ENCODE results near the gene CDKAL1.

CDKAL1 gene

DNA sequence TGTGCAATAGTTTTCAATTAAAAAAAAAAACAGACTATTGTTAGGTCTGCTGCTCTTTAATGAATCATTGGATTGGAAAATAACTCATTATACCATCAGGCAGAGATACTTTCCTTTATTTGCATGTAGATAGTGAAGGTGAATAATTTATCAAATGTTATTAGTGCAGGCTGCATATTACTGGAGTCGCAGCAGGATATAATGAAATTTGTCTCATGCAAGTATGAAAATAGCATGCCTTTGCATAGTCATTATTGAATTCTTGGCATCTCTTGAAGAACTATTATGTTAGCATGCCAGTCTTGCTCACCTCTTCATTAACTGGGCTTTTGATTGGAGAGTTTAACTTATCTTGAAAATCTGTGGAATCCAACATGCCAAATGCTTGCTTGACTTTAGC, 241.7 kb downstream of the CDKAL1 start:
- Histone ChIP-seq H3K27ac (ENCODE audit: insufficient read depth in 1 of 2, low read depth in 1 of 2, low read length in 2 of 2, poor library complexity in 1 of 2, severe bottlenecking in 2 of 2) (no peak overlapping the region), H3K36me3 (ENCODE audit: control insufficient read depth in 4 of 4, insufficient read depth in 4 of 4, low read length in 3 of 4) (peaks cover 0 to 2% (median 0%) of the 10 kb centered on the region in 4 experiments), H3K4me1 (ENCODE audit: control extremely low read depth in 1 of 4, control insufficient read depth in 4 of 4, insufficient read depth in 4 of 4, low read length in 3 of 4) (peaks cover 5 to 16% (median 10%) of the 10 kb centered on the region in 4 experiments), H3K27me3 (replicated peaks in 2 of 5; ENCODE audit: control insufficient read depth in 4 of 5, insufficient read depth in 5 of 5, low read length in 4 of 5) (no peaks in the 10 kb centered on the region), H3K9me3 (ENCODE audit: control extremely low read depth in 1 of 5, control insufficient read depth in 4 of 5, insufficient read depth in 2 of 5, low read depth in 1 of 5, low read length in 4 of 5) (no peaks in the 10 kb centered on the region), H3K4me3 (ENCODE audit: control insufficient read depth in 1 of 7, extremely low read depth in 1 of 7, insufficient read depth in 4 of 7, low read depth in 2 of 7, low read length in 6 of 7) (no peak overlapping the region)
- CTCF ChIA-PET, result no interaction called here
- POLR2A ChIA-PET, result no interaction called here
- DNase-seq, result no peak
- WGBS (ENCODE audit: insufficient coverage), result 100% methylated on average over 1 of the region's 1 CpG

DNA sequence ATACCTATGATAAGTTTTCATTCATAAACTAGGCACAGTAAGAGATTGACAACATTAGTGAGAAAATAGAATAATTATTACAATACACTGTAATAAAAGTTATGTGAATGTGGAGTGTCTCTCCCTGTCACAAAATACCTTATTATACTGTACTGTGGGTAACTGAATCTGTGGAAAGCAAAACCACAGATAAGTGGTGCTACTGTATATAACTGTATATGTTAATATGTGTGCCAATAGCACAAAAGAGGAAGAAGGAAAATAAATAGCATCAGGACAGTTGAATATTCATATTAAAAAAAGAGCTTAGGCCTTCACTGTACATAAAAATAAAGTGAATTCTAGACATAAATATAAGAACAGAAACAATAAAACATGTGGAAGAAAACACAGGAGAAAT, 243.5 kb downstream of the CDKAL1 start:
- H3K36me3 ChIP-seq (ENCODE audit: control insufficient read depth in 4 of 4, insufficient read depth in 4 of 4, low read length in 3 of 4), result peaks cover 0 to 10% (median 0%) of the 10 kb centered on the region in 4 experiments
- H3K9me3 ChIP-seq (ENCODE audit: control extremely low read depth in 1 of 5, control insufficient read depth in 4 of 5, insufficient read depth in 2 of 5, low read depth in 1 of 5, low read length in 4 of 5), result no peaks in the 10 kb centered on the region
- H3K4me3 ChIP-seq (ENCODE audit: control insufficient read depth in 1 of 7, extremely low read depth in 1 of 7, insufficient read depth in 4 of 7, low read depth in 2 of 7, low read length in 6 of 7), result no peak overlapping the region
- no peak overlapping the region for H3K27ac ChIP-seq (ENCODE audit: insufficient read depth in 1 of 2, low read depth in 1 of 2, low read length in 2 of 2, poor library complexity in 1 of 2, severe bottlenecking in 2 of 2)
- ChIA-PET POLR2A (interaction anchor here (0.7 kb wide), 1 partner anchor 1902 kb away, joined by 3 read pairs; no protein-coding TSS in a partner anchor), CTCF (interaction anchor here (1.6 kb wide), 1 partner anchor 16 kb away, joined by 3 read pairs; no protein-coding TSS in a partner anchor)
- peaks cover 0 to 4% (median 3%) of the 10 kb centered on the region in 4 experiments for H3K4me1 ChIP-seq (ENCODE audit: control extremely low read depth in 1 of 4, control insufficient read depth in 4 of 4, insufficient read depth in 4 of 4, low read length in 3 of 4)
- H3K27me3 ChIP-seq (replicated peaks in 2 of 5; ENCODE audit: control insufficient read depth in 4 of 5, insufficient read depth in 5 of 5, low read length in 4 of 5), result no peaks in the 10 kb centered on the region
- peak in 2 of 3 donors; percentile 37 to 59 for DNase-seq

DNA sequence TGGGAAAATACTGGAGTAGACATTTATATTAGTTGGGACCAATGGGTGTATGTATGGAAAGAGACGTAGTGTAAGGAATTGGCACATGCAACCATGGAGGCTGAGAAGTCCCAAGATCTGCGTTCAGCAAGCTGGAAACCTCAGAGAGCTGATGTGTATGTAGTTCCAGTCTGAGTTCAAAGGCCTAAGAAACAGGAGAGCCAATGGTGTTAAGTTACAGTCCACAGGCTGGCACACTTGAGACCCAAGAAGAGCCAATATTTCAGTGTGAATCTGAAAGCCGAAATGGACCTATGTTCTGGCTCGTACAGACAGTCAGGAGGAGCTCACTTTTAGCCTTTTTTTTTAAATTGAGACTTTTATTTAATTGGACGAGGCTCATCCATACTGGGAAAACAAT, 244.2 kb downstream of the CDKAL1 start:
- Histone ChIP-seq H3K36me3 (ENCODE audit: control insufficient read depth in 4 of 4, insufficient read depth in 4 of 4, low read length in 3 of 4) (peaks cover 0 to 12% (median 3%) of the 10 kb centered on the region in 4 experiments), H3K27me3 (replicated peaks in 2 of 5; ENCODE audit: control insufficient read depth in 4 of 5, insufficient read depth in 5 of 5, low read length in 4 of 5) (no peaks in the 10 kb centered on the region), H3K27ac (ENCODE audit: insufficient read depth in 1 of 2, low read depth in 1 of 2, low read length in 2 of 2, poor library complexity in 1 of 2, severe bottlenecking in 2 of 2) (no peak overlapping the region), H3K9me3 (ENCODE audit: control extremely low read depth in 1 of 5, control insufficient read depth in 4 of 5, insufficient read depth in 2 of 5, low read depth in 1 of 5, low read length in 4 of 5) (no peaks in the 10 kb centered on the region), H3K4me1 (ENCODE audit: control extremely low read depth in 1 of 4, control insufficient read depth in 4 of 4, insufficient read depth in 4 of 4, low read length in 3 of 4) (peaks cover 0 to 4% (median 3%) of the 10 kb centered on the region in 4 experiments), H3K4me3 (ENCODE audit: control insufficient read depth in 1 of 7, extremely low read depth in 1 of 7, insufficient read depth in 4 of 7, low read depth in 2 of 7, low read length in 6 of 7) (no peak overlapping the region)
- ChIA-PET CTCF (interaction anchor here (1.6 kb wide), 1 partner anchor 17 kb away, joined by 3 read pairs; no protein-coding TSS in a partner anchor), POLR2A (no interaction called here)
- no peak for DNase-seq
- 100% methylated on average over 4 of the region's 5 CpGs for WGBS (ENCODE audit: insufficient coverage)

DNA sequence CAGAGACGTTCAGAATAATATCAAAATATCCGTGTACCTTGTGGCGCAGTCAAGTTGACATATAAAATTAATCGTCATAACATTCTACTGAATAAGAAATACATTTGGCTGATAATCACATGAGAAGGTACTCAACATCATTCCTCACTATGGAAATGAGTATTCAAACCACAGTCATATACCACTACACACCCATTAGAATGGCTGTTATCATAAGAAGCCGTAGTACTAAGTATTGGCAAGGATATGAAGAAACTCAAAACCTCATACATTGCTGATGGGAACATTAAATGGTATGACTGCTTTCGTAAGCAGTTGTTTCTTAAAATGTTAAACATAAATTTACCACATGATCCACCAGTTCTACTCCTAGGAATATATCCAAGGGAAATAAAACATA, 244.7 kb downstream of the CDKAL1 start:
- Histone ChIP-seq H3K27me3 (replicated peaks in 2 of 5; ENCODE audit: control insufficient read depth in 4 of 5, insufficient read depth in 5 of 5, low read length in 4 of 5) (no peaks in the 10 kb centered on the region), H3K27ac (ENCODE audit: insufficient read depth in 1 of 2, low read depth in 1 of 2, low read length in 2 of 2, poor library complexity in 1 of 2, severe bottlenecking in 2 of 2) (no peak overlapping the region), H3K4me1 (ENCODE audit: control extremely low read depth in 1 of 4, control insufficient read depth in 4 of 4, insufficient read depth in 4 of 4, low read length in 3 of 4) (peaks cover 0 to 4% (median 3%) of the 10 kb centered on the region in 4 experiments), H3K9me3 (ENCODE audit: control extremely low read depth in 1 of 5, control insufficient read depth in 4 of 5, insufficient read depth in 2 of 5, low read depth in 1 of 5, low read length in 4 of 5) (no peaks in the 10 kb centered on the region), H3K4me3 (ENCODE audit: control insufficient read depth in 1 of 7, extremely low read depth in 1 of 7, insufficient read depth in 4 of 7, low read depth in 2 of 7, low read length in 6 of 7) (no peak overlapping the region), H3K36me3 (ENCODE audit: control insufficient read depth in 4 of 4, insufficient read depth in 4 of 4, low read length in 3 of 4) (peaks cover 0 to 12% (median 6%) of the 10 kb centered on the region in 4 experiments)
- no peak for DNase-seq
- ChIA-PET CTCF (no interaction called here), POLR2A (no interaction called here)
- 86% methylated on average over 1 of the region's 6 CpGs for WGBS (ENCODE audit: insufficient coverage)

- ChIA-PET CTCF (interaction anchor here (1.0 kb wide), 1 partner anchor 16 kb away, joined by 4 read pairs; no protein-coding TSS in a partner anchor), POLR2A (no interaction called here)
- H3K9me3 ChIP-seq (ENCODE audit: control extremely low read depth in 1 of 5, control insufficient read depth in 4 of 5, insufficient read depth in 2 of 5, low read depth in 1 of 5, low read length in 4 of 5), result no peaks in the 10 kb centered on the region
- no peak overlapping the region for H3K4me3 ChIP-seq (ENCODE audit: control insufficient read depth in 1 of 7, extremely low read depth in 1 of 7, insufficient read depth in 4 of 7, low read depth in 2 of 7, low read length in 6 of 7)
- no peaks in the 10 kb centered on the region for H3K27me3 ChIP-seq (replicated peaks in 2 of 5; ENCODE audit: control insufficient read depth in 4 of 5, insufficient read depth in 5 of 5, low read length in 4 of 5)
- peaks cover 0 to 5% (median 0%) of the 10 kb centered on the region in 4 experiments for H3K36me3 ChIP-seq (ENCODE audit: control insufficient read depth in 4 of 4, insufficient read depth in 4 of 4, low read length in 3 of 4)
- H3K4me1 ChIP-seq (ENCODE audit: control extremely low read depth in 1 of 4, control insufficient read depth in 4 of 4, insufficient read depth in 4 of 4, low read length in 3 of 4), result peaks cover 0 to 6% (median 0%) of the 10 kb centered on the region in 4 experiments
- no peak overlapping the region for H3K27ac ChIP-seq (ENCODE audit: insufficient read depth in 1 of 2, low read depth in 1 of 2, low read length in 2 of 2, poor library complexity in 1 of 2, severe bottlenecking in 2 of 2)
- 100% methylated on average over 1 of the region's 3 CpGs for WGBS (ENCODE audit: insufficient coverage)
- DNase-seq, result peak in 2 of 3 donors; percentile 26 to 36
These were observed 254.9 kb downstream of the CDKAL1 start for GRCh38 chr6:20789162-20789561.

GRCh38 chr6:20790032-20790791, 256.0 kb downstream of the CDKAL1 start:
- CTCF ChIA-PET, result interaction anchor here (1.2 to 1.6 kb wide), 2 partner anchors 13 to 21 kb away, joined by 4 read pairs; no protein-coding TSS in a partner anchor
- no peaks in the 10 kb centered on the region for H3K27me3 ChIP-seq (replicated peaks in 2 of 5; ENCODE audit: control insufficient read depth in 4 of 5, insufficient read depth in 5 of 5, low read length in 4 of 5)
- H3K36me3 ChIP-seq (ENCODE audit: control insufficient read depth in 4 of 4, insufficient read depth in 4 of 4, low read length in 3 of 4), result peaks cover 0 to 5% (median 0%) of the 10 kb centered on the region in 4 experiments
- H3K9me3 ChIP-seq (ENCODE audit: control extremely low read depth in 1 of 5, control insufficient read depth in 4 of 5, insufficient read depth in 2 of 5, low read depth in 1 of 5, low read length in 4 of 5), result no peaks in the 10 kb centered on the region
- H3K27ac ChIP-seq (ENCODE audit: insufficient read depth in 1 of 2, low read depth in 1 of 2, low read length in 2 of 2, poor library complexity in 1 of 2, severe bottlenecking in 2 of 2), result no peak overlapping the region
- H3K4me1 ChIP-seq (ENCODE audit: control extremely low read depth in 1 of 4, control insufficient read depth in 4 of 4, insufficient read depth in 4 of 4, low read length in 3 of 4), result peaks cover 0 to 6% (median 0%) of the 10 kb centered on the region in 4 experiments
- H3K4me3 ChIP-seq (ENCODE audit: control insufficient read depth in 1 of 7, extremely low read depth in 1 of 7, insufficient read depth in 4 of 7, low read depth in 2 of 7, low read length in 6 of 7), result no peak overlapping the region
- POLR2A ChIA-PET, result no interaction called here
- peak in 2 of 3 donors; percentile 62 to 77 for DNase-seq
- WGBS (ENCODE audit: insufficient coverage), result 81% methylated on average over 5 of the region's 9 CpGs

DNA sequence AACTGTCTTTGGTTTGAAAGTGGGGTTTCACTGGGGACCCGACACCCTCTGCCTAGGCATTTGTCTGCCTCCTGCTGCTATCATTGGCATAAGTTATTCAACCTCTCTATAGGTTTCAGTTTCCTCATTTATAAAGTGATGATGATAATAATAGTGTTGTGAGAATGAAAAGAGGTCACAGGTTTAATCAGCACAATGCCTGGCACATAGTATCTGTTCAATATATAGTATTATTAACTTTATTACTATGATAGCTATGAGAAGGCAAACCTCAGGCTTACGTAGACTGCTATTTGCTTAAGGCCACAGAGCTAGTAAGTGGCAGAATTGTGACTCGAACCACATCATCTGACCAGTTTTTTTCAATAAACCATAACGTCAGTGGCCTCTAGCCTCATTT, 256.8 kb downstream of the CDKAL1 start:
- 100% methylated on average over 2 of the region's 4 CpGs for WGBS (ENCODE audit: insufficient coverage)
- CTCF ChIA-PET, result interaction anchor here (1.2 to 1.6 kb wide), 2 partner anchors 14 to 21 kb away, joined by 4 read pairs; no protein-coding TSS in a partner anchor
- Histone ChIP-seq H3K27me3 (replicated peaks in 2 of 5; ENCODE audit: control insufficient read depth in 4 of 5, insufficient read depth in 5 of 5, low read length in 4 of 5) (no peaks in the 10 kb centered on the region), H3K4me3 (ENCODE audit: control insufficient read depth in 1 of 7, extremely low read depth in 1 of 7, insufficient read depth in 4 of 7, low read depth in 2 of 7, low read length in 6 of 7) (no peak overlapping the region), H3K27ac (ENCODE audit: insufficient read depth in 1 of 2, low read depth in 1 of 2, low read length in 2 of 2, poor library complexity in 1 of 2, severe bottlenecking in 2 of 2) (no peak overlapping the region), H3K9me3 (ENCODE audit: control extremely low read depth in 1 of 5, control insufficient read depth in 4 of 5, insufficient read depth in 2 of 5, low read depth in 1 of 5, low read length in 4 of 5) (no peaks in the 10 kb centered on the region), H3K4me1 (ENCODE audit: control extremely low read depth in 1 of 4, control insufficient read depth in 4 of 4, insufficient read depth in 4 of 4, low read length in 3 of 4) (peaks cover 0 to 6% (median 0%) of the 10 kb centered on the region in 4 experiments), H3K36me3 (ENCODE audit: control insufficient read depth in 4 of 4, insufficient read depth in 4 of 4, low read length in 3 of 4) (peaks cover 0 to 5% (median 0%) of the 10 kb centered on the region in 4 experiments)
- POLR2A ChIA-PET, result no interaction called here
- no peak for DNase-seq

Measured in common myeloid progenitor, CD34-positive (primary cell).